ENCODE measurements around the gene TXNDC16.

DNA sequence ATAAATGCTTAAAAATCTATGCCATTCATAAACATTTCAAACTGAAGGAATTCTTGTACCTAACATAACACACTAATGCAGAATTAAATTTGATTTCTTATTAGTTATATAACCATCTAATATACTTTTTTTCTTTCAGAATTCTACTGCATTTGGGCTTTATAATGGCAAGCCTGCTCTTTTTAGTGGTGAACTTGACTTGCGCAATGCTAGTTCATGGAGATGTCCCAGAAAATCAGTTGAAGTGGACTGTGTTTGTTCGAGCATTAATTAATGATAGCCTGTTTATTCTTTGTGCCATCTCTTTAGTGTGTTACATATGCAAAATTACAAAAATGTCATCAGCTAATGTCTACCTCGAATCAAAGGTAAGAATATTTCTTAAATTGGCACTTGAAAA is 47.7 kb upstream of the TXNDC16 start:
- TF ChIP-seq, protein P1, sequence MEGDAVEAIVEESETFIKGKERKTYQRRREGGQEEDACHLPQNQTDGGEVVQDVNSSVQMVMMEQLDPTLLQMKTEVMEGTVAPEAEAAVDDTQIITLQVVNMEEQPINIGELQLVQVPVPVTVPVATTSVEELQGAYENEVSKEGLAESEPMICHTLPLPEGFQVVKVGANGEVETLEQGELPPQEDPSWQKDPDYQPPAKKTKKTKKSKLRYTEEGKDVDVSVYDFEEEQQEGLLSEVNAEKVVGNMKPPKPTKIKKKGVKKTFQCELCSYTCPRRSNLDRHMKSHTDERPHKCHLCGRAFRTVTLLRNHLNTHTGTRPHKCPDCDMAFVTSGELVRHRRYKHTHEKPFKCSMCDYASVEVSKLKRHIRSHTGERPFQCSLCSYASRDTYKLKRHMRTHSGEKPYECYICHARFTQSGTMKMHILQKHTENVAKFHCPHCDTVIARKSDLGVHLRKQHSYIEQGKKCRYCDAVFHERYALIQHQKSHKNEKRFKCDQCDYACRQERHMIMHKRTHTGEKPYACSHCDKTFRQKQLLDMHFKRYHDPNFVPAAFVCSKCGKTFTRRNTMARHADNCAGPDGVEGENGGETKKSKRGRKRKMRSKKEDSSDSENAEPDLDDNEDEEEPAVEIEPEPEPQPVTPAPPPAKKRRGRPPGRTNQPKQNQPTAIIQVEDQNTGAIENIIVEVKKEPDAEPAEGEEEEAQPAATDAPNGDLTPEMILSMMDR (IDR thresholded peaks at IDR 0.05) = no peak
- TF ChIP-seq EZH2 (IDR thresholded peaks at IDR 0.05) (no peak), EZH2phosphoT487 (IDR thresholded peaks at IDR 0.05) (no peak)

Data from neural progenitor cell (in vitro differentiated cells).